ENCODE data around the gene NRN1L.
"Not testable (repeated sequence)": the region's sequence is repeated elsewhere in the genome, so short reads cannot be mapped to it uniquely, and the experiment has no call there.

Gene NRN1L

GRCh38 chr16:67883872-67884261 lies 818 bp upstream of the NRN1L start:
- DNase-seq, result peak; percentile 66 to 67

DNA sequence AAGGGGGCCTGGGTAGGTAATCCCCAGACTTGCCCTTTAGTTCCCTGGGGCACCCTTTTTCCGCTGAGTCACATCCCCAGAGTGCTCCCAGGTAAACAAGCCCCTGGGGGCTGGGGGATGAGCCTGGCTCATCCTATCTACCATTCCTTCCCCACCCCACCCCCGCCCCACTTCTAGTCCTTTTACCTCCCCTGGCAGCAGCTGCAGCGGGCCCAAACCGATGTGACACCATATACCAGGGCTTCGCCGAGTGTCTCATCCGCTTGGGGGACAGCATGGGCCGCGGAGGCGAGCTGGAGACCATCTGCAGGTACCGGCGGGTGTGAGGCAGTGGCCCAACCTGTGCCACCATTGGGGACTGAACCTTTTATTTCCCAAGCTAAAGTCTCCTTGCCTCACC lies 860 bp downstream of the NRN1L start:
- no peak for DNase-seq

DNA sequence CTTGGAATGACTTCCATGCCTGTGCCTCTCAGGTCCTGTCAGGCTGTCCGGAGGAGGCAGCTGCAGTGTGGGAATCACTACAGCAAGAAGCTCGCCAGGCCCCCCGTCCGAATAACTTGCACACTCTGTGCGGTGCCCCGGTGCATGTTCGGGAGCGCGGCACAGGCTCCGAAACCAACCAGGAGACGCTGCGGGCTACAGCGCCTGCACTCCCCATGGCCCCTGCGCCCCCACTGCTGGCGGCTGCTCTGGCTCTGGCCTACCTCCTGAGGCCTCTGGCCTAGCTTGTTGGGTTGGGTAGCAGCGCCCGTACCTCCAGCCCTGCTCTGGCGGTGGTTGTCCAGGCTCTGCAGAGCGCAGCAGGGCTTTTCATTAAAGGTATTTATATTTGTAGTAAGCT lies 1.3 kb downstream of the NRN1L start:
- no peak for DNase-seq

- DNase-seq, result no peak
These were observed 1.7 kb downstream of the NRN1L start for GRCh38 chr16:67886387-67886786.

DNA sequence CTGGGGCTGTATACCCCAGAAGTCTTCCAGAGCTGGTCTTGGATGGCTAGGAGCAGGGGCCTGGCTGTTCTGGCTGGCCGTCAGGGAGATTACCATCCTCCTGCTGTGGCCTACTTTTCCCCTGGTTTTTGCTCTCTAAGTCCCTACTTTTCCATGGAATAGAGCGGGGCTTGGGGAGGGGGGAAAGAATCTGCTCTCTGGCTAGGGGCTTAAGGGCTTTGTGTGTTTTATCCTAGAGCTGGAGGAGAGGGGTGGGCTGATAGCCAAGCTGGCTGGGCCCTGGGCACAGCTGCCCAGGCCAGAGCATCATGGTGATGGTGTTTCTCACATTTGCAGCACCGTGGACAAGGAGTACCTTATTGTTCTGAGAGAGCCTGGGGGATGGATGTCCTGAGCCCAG lies 3.6 kb downstream of the NRN1L start:
- no peak for DNase-seq

DNA sequence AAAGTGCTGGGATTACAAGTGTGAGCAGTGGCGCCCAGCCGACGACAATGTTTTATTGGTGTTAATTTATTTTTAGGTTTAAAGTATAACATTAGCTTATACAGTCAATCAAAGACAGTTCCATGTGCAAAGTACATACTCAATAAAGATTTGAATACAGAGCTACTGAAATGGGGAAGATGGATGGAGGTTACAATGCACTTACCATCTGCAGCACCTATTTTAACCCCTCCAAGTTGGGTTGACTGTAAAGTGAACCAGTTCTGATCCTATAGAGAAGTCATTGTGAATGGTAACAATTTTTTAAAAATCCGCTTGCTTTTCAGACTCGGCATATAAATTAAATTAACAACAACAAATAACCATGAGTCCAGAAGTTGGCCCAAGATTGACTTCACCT lies 7.7 kb downstream of the NRN1L start:
- DNase-seq, result no peak

DNA sequence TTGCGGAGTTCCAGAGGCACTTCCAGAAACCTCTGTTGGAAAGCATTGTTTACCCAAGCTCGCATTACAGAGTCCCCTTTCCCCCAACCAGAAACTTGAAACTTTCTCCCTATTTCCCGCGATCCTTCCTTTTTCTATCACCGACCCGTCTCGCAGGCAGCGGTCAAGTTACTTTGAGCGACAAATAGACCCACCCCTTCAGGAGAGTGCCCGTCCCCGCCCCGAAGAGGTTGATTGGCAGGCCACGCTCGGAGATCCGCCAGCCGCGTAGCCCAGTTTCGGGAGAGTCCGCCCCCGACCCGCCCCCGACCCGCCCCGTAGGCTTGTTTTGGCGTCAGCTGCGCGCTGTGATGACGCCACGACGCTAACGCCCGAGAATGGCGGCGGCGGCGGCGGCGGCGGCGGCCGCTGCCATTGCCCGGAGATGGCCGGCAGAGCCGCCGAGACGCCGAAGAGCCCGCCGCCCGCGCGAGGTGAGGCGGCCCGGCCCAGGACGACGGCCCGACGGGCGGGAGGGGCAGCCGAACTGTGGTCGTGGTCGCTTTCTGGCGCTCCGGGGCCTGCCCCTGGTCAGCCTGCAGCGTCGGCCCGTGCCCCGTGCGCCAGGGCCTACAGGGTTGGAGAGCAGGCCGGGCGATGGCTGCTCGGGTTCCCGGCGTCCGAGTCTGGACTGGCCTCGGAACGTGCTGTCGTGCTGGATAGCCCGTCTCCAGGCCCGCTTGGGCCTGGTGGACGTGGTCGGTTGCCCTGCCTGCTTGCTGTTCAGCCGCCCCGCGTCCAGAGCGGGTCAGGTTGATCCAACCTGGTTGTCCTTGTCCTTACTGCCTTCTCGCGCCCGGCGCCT lies 8.4 kb downstream of the NRN1L start, which contains the start of gene PSKH1:
PSKH1 (plus strand) TSS at position 356 of the 844 bp plus-strand sequence. CDS start 15,496 bp downstream, outside the sequence.
- peak; percentile 94 for DNase-seq

DNA sequence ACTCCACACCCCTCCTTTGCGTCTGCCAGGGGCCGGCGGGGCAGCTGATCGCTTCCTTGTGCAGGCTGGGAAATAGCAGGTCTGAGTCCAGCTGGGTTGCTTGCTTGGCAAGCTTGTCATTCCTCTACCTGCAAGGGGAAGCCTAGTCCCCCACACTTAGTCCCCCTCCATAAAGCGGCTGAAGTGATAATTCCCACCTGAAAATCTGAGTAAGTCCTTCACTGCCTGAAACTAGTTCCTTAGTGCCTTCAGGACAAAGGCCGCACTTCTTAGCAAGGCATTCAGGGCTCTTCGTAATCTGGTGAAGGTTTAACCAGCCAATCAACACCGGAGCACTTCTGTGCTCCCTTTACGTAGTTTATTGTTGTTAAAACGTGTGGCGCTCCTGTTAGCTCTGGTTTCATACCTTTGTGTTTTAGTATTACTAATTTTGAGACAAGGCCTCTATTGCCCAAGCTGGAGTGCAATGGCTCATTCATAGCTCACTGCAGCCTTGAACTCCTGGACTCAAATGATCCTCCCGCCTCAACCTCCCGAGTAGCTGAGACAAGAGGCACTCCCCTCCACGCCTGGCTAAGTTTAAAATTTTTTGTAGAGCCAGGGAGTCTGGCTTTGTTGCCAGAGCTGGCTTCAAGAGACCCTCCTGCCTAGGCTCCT lies 9.2 kb downstream of the NRN1L start:
- DNase-seq, result peak in 1 of 2 experiments; percentile 9

- no peak for DNase-seq
These were observed 12.5 kb downstream of the NRN1L start for GRCh38 chr16:67897231-67897630.

DNA sequence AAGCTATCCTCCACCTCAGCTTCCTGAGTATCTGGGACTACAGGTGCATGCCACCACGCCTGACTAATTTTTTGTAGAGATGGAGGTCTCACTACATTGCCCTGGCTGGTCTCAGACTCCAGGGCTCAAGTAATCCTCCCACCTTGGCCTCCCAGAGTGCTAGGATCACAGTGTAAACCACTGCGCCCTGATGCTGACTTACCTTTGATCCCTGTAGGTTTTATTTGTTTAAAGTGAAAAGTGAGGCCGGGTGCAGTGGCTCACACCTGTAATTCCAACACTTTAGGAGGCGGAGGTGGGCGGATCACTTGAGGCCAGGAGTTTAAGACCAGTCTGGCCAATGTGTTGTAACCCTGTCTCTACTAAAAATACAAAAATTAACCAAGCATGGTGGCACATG lies 17.0 kb downstream of the NRN1L start:
- no peak for DNase-seq

DNA sequence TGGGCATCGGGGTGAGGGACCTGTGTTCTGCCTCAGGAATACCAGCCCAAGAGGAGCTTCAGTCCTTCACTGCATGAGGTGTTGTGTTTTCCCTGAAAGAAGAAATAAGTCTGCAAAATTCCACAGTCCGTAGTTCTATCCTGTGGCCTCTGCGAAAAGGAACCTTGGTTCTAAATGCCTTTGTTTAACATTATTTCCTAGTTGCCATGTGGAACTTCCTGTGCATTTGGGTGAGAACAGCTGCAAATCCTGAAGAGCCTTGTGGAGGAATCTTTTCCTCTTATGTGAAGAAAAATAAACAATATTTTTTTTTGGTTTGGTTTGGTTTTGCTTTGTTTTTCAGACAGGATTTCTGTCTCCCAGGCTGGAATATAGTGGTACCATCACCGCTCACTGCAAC lies 18.1 kb downstream of the NRN1L start:
- no peak for DNase-seq

DNA sequence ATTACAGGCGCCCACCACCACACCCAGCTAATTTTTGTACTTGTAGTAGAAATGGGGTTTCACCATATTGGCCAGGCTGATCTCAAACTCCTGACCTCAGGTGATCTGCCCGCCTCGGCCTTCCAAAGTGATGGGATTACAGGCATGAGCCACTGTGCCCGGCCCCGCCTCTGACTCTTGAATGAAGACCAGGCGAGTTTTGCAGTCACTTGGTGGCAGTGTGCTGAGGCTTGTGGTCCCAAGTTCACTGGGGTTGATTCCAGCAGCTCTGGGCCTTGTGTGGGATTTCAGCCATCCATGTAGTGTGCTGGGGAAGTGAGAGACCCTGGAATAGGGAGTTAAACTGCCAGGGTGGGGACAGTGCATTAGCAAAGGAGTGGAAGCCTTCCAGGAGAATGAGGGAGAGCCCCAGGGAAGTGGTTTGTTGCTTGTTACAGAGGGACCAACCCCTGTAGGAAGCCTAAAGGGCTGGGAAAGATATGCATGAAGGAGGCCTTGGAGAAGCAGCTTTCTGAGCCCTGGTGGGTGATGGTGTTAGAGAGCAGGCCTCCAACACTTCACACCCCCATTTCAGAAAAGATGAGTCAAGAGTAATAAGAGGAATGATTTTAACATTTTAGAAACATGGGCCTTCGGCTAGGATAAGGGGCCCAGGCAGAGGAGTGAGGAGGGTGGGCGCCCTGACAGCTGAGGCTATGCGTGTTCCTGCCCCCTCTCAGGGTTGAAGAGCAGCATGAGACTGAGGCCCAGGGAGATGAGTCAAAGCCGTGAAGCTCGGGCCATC lies 22.9 kb downstream of the NRN1L start:
- no peak for DNase-seq

GRCh38 chr16:67909056-67909742 lies 24.5 kb downstream of the NRN1L start:
- DNase-seq, result no peak

- DNase-seq, result no peak
These were observed 25.5 kb downstream of the NRN1L start for GRCh38 chr16:67910158-67910557.

- no peak for DNase-seq
These were observed 30.2 kb downstream of the NRN1L start for GRCh38 chr16:67914758-67915495.

DNA sequence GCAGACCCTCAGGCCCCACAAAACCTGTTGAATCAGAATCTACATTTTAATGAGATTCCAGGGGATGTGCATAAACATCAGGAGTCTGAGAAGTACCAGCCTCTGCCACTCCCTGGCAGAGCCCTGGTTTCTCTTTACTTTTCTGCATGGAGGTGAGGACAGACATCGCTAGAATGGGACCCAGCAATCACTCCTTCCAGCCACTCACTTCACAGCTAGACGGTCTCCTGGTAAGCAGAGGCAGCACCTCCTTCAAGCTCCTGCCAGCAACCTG lies 30.7 kb downstream of the NRN1L start:
- DNase-seq, result not testable (repeated sequence)

DNA sequence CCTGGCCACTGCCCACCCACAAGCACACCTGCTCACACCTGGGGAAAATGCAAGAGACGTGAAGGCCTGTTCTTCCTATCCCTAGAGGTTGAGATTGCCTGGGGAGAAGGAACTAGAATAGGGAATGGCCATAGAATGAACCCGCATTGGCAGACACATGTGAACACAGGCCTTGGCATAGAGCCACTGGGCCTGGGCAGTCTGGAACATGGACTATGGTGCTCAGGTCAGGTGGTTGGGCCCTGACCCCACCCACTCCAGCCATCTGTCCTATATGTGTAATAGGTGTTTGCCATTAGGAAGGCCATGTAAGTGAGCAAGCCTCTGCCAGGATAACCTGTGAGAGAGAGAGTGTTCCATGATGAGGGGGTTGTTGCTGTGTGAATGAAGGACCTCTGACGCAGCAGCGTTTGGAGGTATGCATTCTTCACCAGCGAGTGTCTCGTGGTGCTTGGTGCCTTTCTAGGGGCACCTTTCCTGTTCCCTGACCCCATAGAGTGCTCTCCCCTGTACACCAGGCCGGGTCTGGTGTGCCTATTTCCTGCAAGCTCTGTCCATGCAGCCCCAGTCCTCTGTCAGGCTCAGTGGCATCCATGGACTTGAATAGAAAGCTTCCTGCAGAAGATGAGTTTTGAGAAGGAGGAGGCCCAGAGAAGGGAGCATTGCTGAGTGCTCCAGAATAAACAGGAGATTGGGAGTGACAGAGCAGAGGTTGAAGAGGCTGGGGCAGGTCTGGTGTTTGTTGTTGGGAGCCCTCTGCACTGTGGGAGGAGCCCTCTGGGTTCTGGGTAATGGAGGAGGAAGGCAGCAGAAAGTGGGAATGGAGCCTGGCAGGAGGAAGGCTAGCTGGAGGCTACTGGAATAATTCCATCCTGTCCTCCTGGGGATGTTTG lies 31.4 kb downstream of the NRN1L start:
- no peak for DNase-seq

DNA sequence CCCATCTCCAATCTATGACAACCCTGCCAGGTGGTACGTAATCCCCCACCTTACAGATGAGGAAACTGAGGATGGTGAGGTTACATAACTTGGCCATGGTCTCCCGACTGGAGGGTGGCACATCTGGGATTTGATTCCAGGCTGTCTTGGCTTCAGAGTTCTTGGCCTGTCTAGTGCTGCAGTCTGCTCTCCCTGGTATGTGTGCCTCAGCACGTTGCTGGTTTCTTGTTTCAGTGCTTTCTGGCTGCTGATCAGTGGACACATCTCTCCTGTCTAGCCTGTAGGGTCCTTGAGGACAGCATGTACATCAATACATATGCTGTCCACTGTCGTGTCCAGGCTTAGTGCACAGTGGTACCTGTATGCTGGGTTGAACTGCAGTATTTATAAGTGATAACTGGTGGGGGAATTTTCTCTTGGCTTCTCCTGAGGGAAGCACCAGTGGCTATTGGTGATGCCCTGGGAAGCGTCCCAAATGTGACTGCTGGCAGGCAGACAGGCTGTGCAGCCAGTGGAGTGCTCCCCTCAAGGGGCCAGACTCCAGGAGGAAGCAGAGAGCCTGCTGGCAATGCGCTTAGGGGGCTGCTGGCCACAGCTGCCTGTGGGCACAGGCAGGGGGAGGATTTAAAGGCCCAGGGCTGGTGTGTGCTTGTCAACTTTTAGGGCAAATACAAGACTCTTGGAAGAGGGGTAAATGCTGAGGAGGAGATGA lies 32.6 kb downstream of the NRN1L start:
- no peak for DNase-seq

GRCh38 chr16:67917852-67918236 lies 33.2 kb downstream of the NRN1L start:
- peak in 1 of 2 experiments; percentile 22 for DNase-seq

DNA sequence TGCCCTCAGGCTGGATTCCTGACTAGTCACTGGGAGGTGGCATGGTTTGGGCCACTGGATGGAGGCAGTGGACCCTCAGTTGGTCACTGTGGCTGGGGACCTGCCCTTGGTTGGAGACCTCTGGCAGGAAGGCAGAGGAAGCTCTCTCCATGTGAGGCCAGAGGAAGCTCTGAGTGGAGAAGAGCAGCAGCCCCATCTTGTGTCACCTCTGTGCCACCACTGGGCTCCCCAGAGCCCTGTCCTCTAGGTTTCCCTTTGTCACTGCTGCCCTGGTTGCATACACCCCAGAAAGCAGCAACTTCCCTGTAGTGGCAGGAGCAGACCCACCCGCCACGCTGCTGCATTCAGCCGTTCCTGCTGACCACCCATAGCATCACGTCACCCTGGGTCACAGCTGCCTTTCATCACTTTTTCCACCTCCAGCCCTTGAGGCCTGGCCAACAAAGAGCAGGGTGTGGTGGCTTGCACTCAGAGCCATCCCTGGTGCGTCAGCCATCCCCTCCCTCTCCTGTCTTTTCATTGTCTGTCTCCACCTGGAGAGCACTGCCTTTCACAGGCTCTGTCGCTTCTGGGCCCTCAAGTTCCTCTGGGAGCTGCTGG lies 35.0 kb downstream of the NRN1L start:
- DNase-seq, result no peak
